ENCODE results near the gene MYOD1. TPM values are rescaled to one million over a fixed set of nuclear protein-coding genes. Genes with fewer than 3 reads are reported as not detected.

The MYOD1 gene
- total RNA-seq (2014; rRNA removed; shearing (Covaris generic)) = not detected in 2 replicates

DNA sequence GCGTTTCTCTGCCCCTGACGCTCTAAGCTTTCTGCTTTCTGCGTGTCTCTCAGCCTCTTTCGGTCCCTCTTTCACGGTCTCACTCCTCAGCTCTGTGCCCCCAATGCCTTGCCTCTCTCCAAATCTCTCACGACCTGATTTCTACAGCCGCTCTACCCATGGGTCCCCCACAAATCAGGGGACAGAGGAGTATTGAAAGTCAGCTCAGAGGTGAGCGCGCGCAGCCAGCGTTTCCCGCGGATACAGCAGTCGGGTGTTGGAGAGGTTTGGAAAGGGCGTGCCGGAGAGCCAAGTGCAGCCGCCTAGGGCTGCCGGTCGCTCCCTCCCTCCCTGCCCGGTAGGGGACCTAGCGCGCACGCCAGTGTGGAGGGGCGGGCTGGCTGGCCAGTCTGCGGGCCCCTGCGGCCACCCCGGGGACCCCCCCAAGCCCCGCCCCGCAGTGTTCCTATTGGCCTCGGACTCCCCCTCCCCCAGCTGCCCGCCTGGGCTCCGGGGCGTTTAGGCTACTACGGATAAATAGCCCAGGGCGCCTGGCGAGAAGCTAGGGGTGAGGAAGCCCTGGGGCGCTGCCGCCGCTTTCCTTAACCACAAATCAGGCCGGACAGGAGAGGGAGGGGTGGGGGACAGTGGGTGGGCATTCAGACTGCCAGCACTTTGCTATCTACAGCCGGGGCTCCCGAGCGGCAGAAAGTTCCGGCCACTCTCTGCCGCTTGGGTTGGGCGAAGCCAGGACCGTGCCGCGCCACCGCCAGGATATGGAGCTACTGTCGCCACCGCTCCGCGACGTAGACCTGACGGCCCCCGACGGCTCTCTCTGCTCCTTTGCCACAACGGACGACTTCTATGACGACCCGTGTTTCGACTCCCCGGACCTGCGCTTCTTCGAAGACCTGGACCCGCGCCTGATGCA is at the start of gene MYOD1:
TSS of gene MYOD1 (plus strand) at position 544 of the 910 bp plus-strand sequence. CDS start at position 756, 212 bp downstream.
- DNase-seq (ENCODE audit: low spot score) = no peak

GRCh38 chr11:17672469-17672868 is 46.9 kb upstream of the MYOD1 start:
- no peak for DNase-seq (ENCODE audit: low spot score)

- DNase-seq (ENCODE audit: low spot score) = no peak
Measured at GRCh38 chr11:17673951-17674350, 45.4 kb upstream of the MYOD1 start.

GRCh38 chr11:17682848-17683247 is 36.5 kb upstream of the MYOD1 start:
- no peak for DNase-seq (ENCODE audit: low spot score)

GRCh38 chr11:17683377-17684161 is 35.8 kb upstream of the MYOD1 start:
- peak; percentile 83 for DNase-seq (ENCODE audit: low spot score)

DNA sequence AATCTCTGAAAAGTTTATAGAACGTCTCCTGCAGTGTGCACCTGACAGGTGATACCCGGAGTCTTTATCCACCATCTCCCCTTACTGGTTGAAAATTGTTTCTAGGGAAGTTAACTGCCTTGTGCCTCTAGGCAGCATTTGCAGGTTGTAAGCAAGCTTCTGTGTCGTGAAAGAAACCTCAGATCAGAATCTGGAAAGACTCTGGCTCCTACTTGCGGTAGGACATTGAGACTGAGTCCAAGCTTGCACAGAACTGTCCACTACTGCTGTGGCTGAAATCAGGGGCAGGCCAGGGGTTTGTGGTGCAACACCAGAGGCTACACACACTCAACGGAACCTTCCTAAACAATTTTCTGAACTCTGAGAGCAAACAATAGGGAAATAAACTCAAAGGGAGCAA is 34.8 kb upstream of the MYOD1 start:
- DNase-seq (ENCODE audit: low spot score) = no peak

DNA sequence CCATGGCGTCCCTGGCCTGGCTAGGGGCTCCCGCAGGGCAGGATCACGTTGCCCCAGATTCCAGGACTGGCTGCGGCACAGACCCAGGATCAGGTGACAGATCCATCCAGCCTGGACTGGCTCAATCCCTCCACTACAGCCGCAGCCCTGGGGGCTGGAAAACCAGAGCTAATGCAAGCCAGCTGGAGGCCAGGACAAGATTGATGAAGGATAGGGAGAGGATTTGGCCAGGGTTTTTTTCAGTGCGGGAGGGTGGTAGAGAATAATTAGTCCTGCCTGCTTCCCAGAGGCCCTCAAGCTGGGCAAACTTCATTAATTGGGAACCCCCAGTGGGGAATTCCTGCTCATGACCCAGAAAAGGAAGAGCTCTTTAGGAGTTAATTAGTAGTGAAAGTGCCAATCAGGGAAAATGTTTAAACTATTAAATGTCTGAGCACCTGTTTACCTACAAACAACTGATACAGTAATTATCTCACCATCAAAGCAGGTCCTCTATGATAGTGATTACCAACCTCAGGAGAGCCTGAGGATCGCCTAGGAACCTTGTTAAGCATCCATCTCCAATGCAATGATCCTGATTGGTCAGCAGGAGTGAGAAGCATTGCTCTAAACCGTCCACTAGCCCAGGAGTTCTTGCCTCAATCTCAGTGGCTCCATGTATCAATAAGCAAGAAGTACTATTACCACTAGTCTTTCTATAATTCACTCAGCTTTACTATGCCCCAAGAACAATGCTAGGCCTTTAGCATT is 33.0 kb upstream of the MYOD1 start:
- DNase-seq (ENCODE audit: low spot score) = no peak

GRCh38 chr11:17687946-17688670 is 31.3 kb upstream of the MYOD1 start:
- DNase-seq (ENCODE audit: low spot score) = no peak

DNA sequence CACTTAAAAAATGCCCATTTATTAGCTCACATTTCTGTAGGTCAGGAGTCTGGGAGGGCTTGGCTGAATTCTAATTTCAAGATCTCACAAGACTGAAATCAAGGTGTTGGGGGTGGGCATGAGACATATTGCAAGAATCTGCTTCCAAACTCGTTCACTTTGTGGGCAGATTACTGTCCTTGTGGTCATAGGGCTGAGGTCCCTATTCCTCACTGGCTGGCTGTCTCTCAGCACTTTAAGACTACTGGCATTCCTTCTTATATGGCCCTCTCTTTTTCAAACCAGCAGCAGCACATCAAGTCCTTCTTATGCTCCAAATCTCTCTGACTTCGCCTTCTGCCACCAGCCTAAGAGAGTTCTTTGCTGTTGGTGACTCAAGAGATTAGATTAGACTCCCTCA is 27.8 kb upstream of the MYOD1 start:
- DNase-seq (ENCODE audit: low spot score) = no peak

DNA sequence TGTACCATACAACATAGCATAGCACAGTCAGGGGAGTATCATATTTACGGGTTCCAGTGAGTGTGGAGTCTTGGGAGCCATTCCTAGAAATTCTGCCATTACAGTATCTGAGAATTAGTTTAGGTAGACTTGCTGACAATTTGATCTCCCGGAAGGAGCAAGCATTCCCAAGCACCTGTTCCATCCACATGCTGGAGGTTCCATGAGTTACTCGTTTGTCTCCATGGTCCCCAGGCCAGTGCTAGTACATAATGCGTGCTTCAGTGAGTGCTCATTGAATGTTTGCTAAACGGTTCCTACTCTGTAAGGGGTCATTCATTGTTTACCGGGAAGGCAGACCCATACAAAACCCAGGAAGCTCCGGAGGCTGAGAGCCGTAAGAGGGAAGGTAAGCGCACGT is 27.4 kb upstream of the MYOD1 start:
- no peak for DNase-seq (ENCODE audit: low spot score)

- no peak for DNase-seq (ENCODE audit: low spot score)
Measured at GRCh38 chr11:17692931-17693330, 26.4 kb upstream of the MYOD1 start.

GRCh38 chr11:17693531-17693930 is 25.8 kb upstream of the MYOD1 start:
- DNase-seq (ENCODE audit: low spot score) = no peak

GRCh38 chr11:17694494-17695110 is 24.8 kb upstream of the MYOD1 start:
- no peak for DNase-seq (ENCODE audit: low spot score)

DNA sequence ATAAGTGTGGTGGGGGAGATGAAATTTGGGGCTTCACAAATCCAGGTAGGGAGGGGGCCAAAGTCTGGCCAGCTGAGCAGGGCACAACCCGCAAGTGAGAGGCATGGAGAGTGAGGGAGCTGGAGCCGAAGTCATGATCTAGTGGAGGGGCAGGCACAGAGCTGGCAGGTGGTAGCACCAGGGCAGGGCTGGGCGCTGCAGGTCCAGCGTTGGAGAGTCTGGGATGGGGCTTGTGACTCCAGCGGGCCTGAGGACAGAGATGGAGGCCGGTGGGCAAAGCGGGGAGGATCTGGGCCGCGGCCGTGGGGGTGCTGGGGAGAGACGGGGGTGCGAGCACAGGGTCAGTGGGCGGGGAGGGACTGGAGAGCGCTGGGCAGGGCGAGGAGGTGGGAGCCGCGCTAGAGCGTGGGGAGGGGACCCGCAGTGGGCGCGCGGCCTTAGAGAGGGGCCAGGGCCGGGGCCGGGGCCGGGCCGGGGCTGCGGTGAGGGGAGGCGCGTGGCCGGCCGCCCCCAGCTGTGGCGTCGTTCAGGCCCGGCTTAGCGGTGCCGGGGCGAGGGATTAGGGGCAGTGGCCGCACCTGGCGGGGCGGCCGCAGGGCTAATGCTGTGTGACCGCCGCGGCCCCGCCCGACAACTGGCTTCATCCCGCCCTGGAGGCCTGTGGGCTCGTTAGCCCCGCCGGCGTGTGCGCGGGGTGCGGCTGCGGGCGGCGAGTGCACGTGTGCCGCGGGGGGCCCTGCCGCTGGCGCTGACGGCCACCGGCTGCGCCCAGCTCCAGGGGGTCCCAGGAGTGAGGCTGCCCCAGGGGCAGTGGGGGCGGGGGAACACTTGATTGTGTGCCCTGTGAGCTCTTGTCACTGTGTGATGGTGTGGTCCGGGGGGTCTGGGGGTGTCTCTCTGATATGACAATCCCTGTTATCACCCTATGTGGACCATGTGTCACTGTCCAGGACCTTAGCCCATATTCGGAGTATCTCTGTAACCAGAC is 23.6 kb upstream of the MYOD1 start:
- DNase-seq (ENCODE audit: low spot score) = no peak

- DNase-seq (ENCODE audit: low spot score) = no peak
Measured at GRCh38 chr11:17696741-17697140, 22.6 kb upstream of the MYOD1 start.

GRCh38 chr11:17697175-17697949 is 22.0 kb upstream of the MYOD1 start:
- no peak for DNase-seq (ENCODE audit: low spot score)

GRCh38 chr11:17699147-17700114 is 19.9 kb upstream of the MYOD1 start:
- DNase-seq (ENCODE audit: low spot score) = peak; percentile 39

- no peak for DNase-seq (ENCODE audit: low spot score)
Measured at GRCh38 chr11:17700991-17701390, 18.4 kb upstream of the MYOD1 start.

Measured in H4 (cell line).